Measurements from ENCODE around the gene GRM1.
A peak's percentile ranks its signal among the peaks of the same experiment; 100 is the strongest.

GRM1 gene

GRCh38 chr6:146111881-146112450, 83.1 kb downstream of the GRM1 start:
- Histone ChIP-seq H3K4me1 (ENCODE audit: insufficient read depth, low read length) (peaks cover 15% of the 10 kb centered on the region), H3K27me3 (ENCODE audit: insufficient read depth, low read length) (no peaks in the 10 kb centered on the region), H2AFZ (ENCODE audit: low read depth, low read length) (peak overlapping the region; percentile 1), H3K36me3 (ENCODE audit: insufficient read depth, low read length) (no peaks in the 10 kb centered on the region), H3K4me3 (ENCODE audit: low read length) (no peak overlapping the region), H3K9me3 (ENCODE audit: low read length) (peaks cover 4% of the 10 kb centered on the region)

- H3K27me3 ChIP-seq (ENCODE audit: insufficient read depth, low read length) = no peaks in the 10 kb centered on the region
- peaks cover 4% of the 10 kb centered on the region for H3K9me3 ChIP-seq (ENCODE audit: low read length)
- H3K4me1 ChIP-seq (ENCODE audit: insufficient read depth, low read length) = peaks cover 15% of the 10 kb centered on the region
- no peaks in the 10 kb centered on the region for H3K36me3 ChIP-seq (ENCODE audit: insufficient read depth, low read length)
- H3K4me3 ChIP-seq (ENCODE audit: low read length) = no peak overlapping the region
- H2AFZ ChIP-seq (ENCODE audit: low read depth, low read length) = no peak overlapping the region
Measured at GRCh38 chr6:146113084-146113623, 84.3 kb downstream of the GRM1 start.

- Histone ChIP-seq H3K36me3 (ENCODE audit: insufficient read depth, low read length) (no peaks in the 10 kb centered on the region), H3K4me3 (ENCODE audit: low read length) (no peak overlapping the region), H3K4me1 (ENCODE audit: insufficient read depth, low read length) (no peaks in the 10 kb centered on the region), H2AFZ (ENCODE audit: low read depth, low read length) (no peak overlapping the region), H3K27me3 (ENCODE audit: insufficient read depth, low read length) (no peaks in the 10 kb centered on the region), H3K9me3 (ENCODE audit: low read length) (no peaks in the 10 kb centered on the region)
Measured at GRCh38 chr6:146123616-146124015, 94.8 kb downstream of the GRM1 start.

- Histone ChIP-seq H2AFZ (ENCODE audit: low read depth, low read length) (no peak overlapping the region), H3K27me3 (ENCODE audit: insufficient read depth, low read length) (no peaks in the 10 kb centered on the region), H3K4me3 (ENCODE audit: low read length) (no peak overlapping the region), H3K9me3 (ENCODE audit: low read length) (no peaks in the 10 kb centered on the region), H3K36me3 (ENCODE audit: insufficient read depth, low read length) (no peaks in the 10 kb centered on the region), H3K4me1 (ENCODE audit: insufficient read depth, low read length) (no peaks in the 10 kb centered on the region)
Measured at GRCh38 chr6:146127447-146128215, 98.8 kb downstream of the GRM1 start.

GRCh38 chr6:146133866-146134265, 105.0 kb downstream of the GRM1 start:
- H3K4me3 ChIP-seq (ENCODE audit: low read length) = no peak overlapping the region
- no peaks in the 10 kb centered on the region for H3K36me3 ChIP-seq (ENCODE audit: insufficient read depth, low read length)
- H3K27me3 ChIP-seq (ENCODE audit: insufficient read depth, low read length) = no peaks in the 10 kb centered on the region
- no peaks in the 10 kb centered on the region for H3K9me3 ChIP-seq (ENCODE audit: low read length)
- H2AFZ ChIP-seq (ENCODE audit: low read depth, low read length) = no peak overlapping the region
- H3K4me1 ChIP-seq (ENCODE audit: insufficient read depth, low read length) = no peaks in the 10 kb centered on the region

GRCh38 chr6:146135167-146135566, 106.3 kb downstream of the GRM1 start:
- H3K9me3 ChIP-seq (ENCODE audit: low read length) = no peaks in the 10 kb centered on the region
- no peak overlapping the region for H3K4me3 ChIP-seq (ENCODE audit: low read length)
- no peak overlapping the region for H2AFZ ChIP-seq (ENCODE audit: low read depth, low read length)
- H3K36me3 ChIP-seq (ENCODE audit: insufficient read depth, low read length) = no peaks in the 10 kb centered on the region
- no peaks in the 10 kb centered on the region for H3K27me3 ChIP-seq (ENCODE audit: insufficient read depth, low read length)
- no peaks in the 10 kb centered on the region for H3K4me1 ChIP-seq (ENCODE audit: insufficient read depth, low read length)

- no peaks in the 10 kb centered on the region for H3K36me3 ChIP-seq (ENCODE audit: insufficient read depth, low read length)
- H3K4me1 ChIP-seq (ENCODE audit: insufficient read depth, low read length) = no peaks in the 10 kb centered on the region
- H3K27me3 ChIP-seq (ENCODE audit: insufficient read depth, low read length) = no peaks in the 10 kb centered on the region
- H3K4me3 ChIP-seq (ENCODE audit: low read length) = no peak overlapping the region
- peaks cover 3% of the 10 kb centered on the region for H3K9me3 ChIP-seq (ENCODE audit: low read length)
- H2AFZ ChIP-seq (ENCODE audit: low read depth, low read length) = no peak overlapping the region
Measured at GRCh38 chr6:146146836-146147235, 118.0 kb downstream of the GRM1 start.

GRCh38 chr6:146149770-146150169, 120.9 kb downstream of the GRM1 start:
- H3K9me3 ChIP-seq (ENCODE audit: low read length) = no peaks in the 10 kb centered on the region
- no peak overlapping the region for H2AFZ ChIP-seq (ENCODE audit: low read depth, low read length)
- no peaks in the 10 kb centered on the region for H3K27me3 ChIP-seq (ENCODE audit: insufficient read depth, low read length)
- no peak overlapping the region for H3K4me3 ChIP-seq (ENCODE audit: low read length)
- H3K36me3 ChIP-seq (ENCODE audit: insufficient read depth, low read length) = no peaks in the 10 kb centered on the region
- H3K4me1 ChIP-seq (ENCODE audit: insufficient read depth, low read length) = peaks cover 9% of the 10 kb centered on the region

- H3K27me3 ChIP-seq (ENCODE audit: insufficient read depth, low read length) = no peaks in the 10 kb centered on the region
- H2AFZ ChIP-seq (ENCODE audit: low read depth, low read length) = no peak overlapping the region
- peaks cover 9% of the 10 kb centered on the region for H3K4me1 ChIP-seq (ENCODE audit: insufficient read depth, low read length)
- no peak overlapping the region for H3K4me3 ChIP-seq (ENCODE audit: low read length)
- no peaks in the 10 kb centered on the region for H3K36me3 ChIP-seq (ENCODE audit: insufficient read depth, low read length)
- no peaks in the 10 kb centered on the region for H3K9me3 ChIP-seq (ENCODE audit: low read length)
Measured at GRCh38 chr6:146153040-146153758, 124.3 kb downstream of the GRM1 start.

GRCh38 chr6:146154197-146154596, 125.3 kb downstream of the GRM1 start:
- no peaks in the 10 kb centered on the region for H3K27me3 ChIP-seq (ENCODE audit: insufficient read depth, low read length)
- no peak overlapping the region for H3K4me3 ChIP-seq (ENCODE audit: low read length)
- peak overlapping the region; percentile 3 for H2AFZ ChIP-seq (ENCODE audit: low read depth, low read length)
- peaks cover 9% of the 10 kb centered on the region for H3K4me1 ChIP-seq (ENCODE audit: insufficient read depth, low read length)
- H3K36me3 ChIP-seq (ENCODE audit: insufficient read depth, low read length) = no peaks in the 10 kb centered on the region
- H3K9me3 ChIP-seq (ENCODE audit: low read length) = no peaks in the 10 kb centered on the region

GRCh38 chr6:146161664-146162063, 132.8 kb downstream of the GRM1 start:
- no peak overlapping the region for H3K4me3 ChIP-seq (ENCODE audit: low read length)
- no peaks in the 10 kb centered on the region for H3K4me1 ChIP-seq (ENCODE audit: insufficient read depth, low read length)
- H3K9me3 ChIP-seq (ENCODE audit: low read length) = no peaks in the 10 kb centered on the region
- no peak overlapping the region for H2AFZ ChIP-seq (ENCODE audit: low read depth, low read length)
- no peaks in the 10 kb centered on the region for H3K27me3 ChIP-seq (ENCODE audit: insufficient read depth, low read length)
- H3K36me3 ChIP-seq (ENCODE audit: insufficient read depth, low read length) = no peaks in the 10 kb centered on the region

- H3K36me3 ChIP-seq (ENCODE audit: insufficient read depth, low read length) = no peaks in the 10 kb centered on the region
- no peaks in the 10 kb centered on the region for H3K27me3 ChIP-seq (ENCODE audit: insufficient read depth, low read length)
- H2AFZ ChIP-seq (ENCODE audit: low read depth, low read length) = no peak overlapping the region
- H3K9me3 ChIP-seq (ENCODE audit: low read length) = peaks cover 7% of the 10 kb centered on the region
- H3K4me1 ChIP-seq (ENCODE audit: insufficient read depth, low read length) = no peaks in the 10 kb centered on the region
- H3K4me3 ChIP-seq (ENCODE audit: low read length) = no peak overlapping the region
Measured at GRCh38 chr6:146169872-146170271, 141.0 kb downstream of the GRM1 start.

- no peaks in the 10 kb centered on the region for H3K4me1 ChIP-seq (ENCODE audit: insufficient read depth, low read length)
- no peaks in the 10 kb centered on the region for H3K36me3 ChIP-seq (ENCODE audit: insufficient read depth, low read length)
- H3K9me3 ChIP-seq (ENCODE audit: low read length) = peaks cover 2% of the 10 kb centered on the region
- no peak overlapping the region for H3K4me3 ChIP-seq (ENCODE audit: low read length)
- H3K27me3 ChIP-seq (ENCODE audit: insufficient read depth, low read length) = no peaks in the 10 kb centered on the region
- H2AFZ ChIP-seq (ENCODE audit: low read depth, low read length) = no peak overlapping the region
Measured at GRCh38 chr6:146177785-146178184, 148.9 kb downstream of the GRM1 start.

Data from neuron (in vitro differentiated cells).